Glomerular endothelial cell (primary cell): Measurements from ENCODE around the gene CMTM1. TPM values are rescaled to one million over a fixed set of nuclear protein-coding genes. Genes with fewer than 3 reads are reported as not detected.
"Not testable (repeated sequence)": the region's sequence is repeated elsewhere in the genome, so short reads cannot be mapped to it uniquely, and the experiment has no call there.

Experiments
- DNase-seq: peaks from one replicate; pipeline ENCODE4 v3.0.0-alpha.2; 2011; ENCODE audit warnings: low read depth, low spot score; ENCODE audit errors: extremely low read depth
- total RNA-seq: library from RNA; depleted of rRNA; stranded (reverse); fragments of >200 nt; gene quantifications from 2 replicates; pipeline ENCODE4 v1.2.3, GENCODE V29; 2015

The CMTM1 gene
- total RNA-seq, 1 donor from 2014 or later = 2.9 TPM

DNA sequence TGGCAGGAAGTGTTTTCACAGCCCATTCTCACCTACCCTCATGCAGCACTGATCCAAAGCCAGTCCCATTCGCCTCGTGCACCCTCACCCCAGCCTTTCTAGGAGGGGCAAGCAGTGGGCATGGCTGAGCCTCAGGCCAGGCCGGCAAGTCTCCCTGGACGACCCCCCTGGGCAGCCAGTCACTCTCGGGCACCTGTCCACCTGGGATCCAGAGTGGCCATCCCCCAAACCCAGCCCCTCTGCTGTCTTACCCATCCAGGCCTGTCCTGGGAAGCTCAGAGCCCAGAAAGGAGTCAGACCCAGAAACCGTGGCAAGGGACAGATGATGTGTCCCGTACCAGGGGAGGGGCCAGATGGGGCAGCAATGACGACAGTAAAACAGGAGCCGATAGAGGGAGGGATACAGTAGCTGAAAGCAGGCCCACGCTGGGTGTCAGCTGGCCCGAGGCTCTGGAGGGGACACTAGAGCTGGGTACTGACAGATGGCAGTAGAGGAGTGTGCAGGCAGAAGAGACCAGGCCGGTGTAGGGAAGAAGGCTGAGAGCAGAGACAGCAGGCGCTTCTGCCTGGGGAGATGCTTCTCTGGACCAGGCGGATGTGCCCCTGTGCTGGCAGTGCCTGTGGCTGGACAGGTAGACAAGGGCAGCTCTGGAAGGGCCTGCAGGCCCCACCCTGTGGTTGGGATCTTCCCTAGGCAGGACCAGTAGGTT lies 44.0 kb downstream of the CMTM1 start:
- DNase-seq = no peak

DNA sequence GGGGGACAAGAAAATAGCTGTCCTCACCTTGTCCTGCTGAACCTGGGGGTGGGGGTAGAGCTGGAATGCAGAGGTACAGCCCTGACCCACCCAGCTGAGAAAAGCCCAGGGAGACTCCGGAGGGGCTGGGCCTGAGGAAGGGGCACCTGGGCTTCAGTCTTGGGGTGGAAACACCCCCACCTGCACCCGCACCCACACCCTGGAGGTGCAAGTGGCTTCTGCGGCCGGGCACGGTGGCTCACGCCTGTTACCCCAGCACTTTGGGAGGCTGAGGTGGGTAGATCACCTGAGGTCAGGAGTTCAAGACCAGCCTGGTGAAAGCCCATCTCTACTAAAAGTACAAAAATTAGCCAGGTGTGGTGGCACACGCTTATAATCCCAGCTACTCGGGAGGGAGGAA lies 45.7 kb downstream of the CMTM1 start:
- not testable (repeated sequence) for DNase-seq

DNA sequence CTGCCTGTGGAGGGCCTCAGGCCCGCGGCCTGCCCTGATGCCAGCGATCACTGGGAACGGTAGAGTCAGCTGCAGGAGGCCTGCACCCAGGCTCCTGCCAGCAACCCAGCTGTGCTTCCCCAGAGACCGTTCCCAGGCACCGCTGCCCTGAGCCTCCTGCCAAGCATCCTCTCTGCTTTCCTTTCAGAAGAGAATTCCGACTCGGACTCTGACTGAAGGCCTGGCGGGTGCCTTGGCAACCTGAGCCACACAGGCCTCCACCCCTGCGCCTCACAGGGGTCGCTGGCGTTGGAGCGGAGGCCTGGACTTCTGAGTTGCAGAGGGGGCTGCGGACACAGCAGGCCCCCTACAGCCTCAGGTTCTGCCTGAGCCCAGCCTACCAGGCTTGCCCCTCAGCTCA lies 46.2 kb downstream of the CMTM1 start:
- DNase-seq = no peak

DNA sequence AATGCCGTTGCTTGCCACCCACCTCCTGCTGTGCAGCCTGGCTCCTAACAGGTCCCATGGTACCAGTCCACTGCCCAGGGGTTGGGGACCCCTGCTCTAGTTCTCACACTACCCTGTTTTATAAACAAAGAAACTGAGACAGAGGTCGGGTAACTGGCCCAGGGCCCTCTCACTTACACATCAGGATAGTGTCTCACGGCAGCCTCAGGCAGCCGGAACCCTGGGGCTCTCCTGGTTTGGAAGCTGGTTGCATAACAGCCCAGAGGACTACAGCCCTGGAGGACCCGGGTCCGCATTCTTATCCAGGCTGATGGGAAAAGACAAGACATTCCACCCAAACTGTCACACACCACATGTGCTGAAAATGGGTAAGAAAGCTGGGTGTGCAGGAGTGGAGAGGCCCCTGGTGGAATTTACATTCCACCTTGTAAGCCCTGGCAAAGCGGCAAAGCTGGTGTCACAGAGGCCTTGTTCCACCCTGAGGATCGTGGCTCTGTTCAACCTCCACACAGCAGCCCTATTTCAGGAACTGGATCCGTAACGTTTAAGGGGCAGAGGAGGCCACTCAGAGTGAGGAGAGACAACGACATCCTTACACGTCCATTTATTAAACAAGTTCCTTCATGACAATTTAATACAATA lies 48.0 kb downstream of the CMTM1 start:
- no peak for DNase-seq

DNA sequence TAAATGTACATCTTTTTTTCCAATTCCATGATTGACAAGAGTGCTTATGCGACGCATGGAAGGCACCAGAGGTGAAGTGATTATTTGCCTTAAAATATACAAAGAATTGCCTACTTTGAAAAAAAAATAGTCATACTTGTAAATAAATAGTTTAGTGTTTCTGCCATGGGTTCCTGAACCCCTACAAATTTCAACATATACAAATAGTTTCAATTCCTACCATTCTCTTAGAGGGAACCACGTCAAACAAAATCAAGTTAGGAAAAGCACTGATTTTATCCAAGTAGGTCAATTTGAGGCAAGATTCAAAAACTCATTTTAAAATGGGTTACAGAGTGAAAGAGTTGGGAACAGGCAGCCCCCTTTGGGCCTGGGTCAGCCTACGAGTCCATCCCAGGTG lies 49.9 kb downstream of the CMTM1 start:
- no peak for DNase-seq

DNA sequence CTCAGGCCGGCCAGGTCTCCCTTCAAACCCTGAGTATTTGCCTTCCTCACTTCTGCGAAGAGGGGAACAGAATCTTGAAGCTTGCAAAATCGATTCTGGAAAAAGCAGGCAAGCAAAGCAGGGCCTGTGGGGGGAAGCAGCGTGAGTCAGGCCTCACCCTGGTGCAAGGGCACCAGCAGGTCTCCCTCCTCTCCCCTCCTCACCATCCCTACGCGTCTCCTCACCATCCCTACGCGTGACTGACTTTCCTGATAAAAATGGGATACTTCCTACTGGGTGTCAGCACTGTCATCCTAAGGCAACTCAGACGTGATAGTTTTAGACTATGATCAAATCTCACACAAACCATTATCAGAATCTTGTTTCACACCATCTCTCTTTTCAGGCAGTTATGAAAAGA lies 50.4 kb downstream of the CMTM1 start:
- DNase-seq = no peak

DNA sequence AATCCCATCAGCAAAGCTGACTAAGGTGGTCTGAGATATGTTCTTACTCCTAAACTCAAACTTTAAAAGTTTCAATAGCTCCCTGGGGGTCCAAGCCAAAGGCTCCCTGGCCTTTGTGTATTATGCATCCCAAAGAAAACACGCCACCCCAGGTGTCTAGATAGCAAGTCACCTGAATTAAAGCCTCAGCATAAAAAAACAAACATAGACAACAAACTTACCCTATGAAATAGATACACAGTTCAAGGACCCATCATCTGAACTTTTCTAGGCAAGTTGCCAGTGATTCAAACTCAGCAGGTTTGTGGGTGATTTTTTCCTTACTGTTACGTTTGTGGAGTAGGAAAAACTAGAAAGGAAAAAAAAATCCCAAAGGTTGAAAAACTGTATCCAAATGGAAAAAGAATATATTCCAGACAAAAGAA lies 50.8 kb downstream of the CMTM1 start:
- no peak for DNase-seq

DNA sequence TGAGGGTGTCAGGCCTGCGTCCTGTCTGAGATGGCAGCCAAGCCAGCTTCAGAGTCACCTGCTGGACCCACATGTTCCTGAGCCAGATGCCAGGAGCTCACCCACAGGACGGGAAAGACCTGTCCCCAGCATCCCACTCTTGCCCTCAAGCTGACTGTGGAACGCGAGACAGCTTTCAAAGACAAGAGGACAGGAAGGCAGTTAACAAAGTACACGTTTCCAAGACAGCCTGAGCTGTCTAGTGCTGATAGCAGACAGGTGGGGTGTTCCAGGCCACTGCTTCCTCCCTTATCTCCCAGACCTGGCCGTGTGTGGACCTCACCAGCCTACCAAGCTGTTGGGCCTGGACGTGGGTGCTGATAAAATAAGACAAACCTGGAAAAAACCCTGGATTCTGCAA lies 51.5 kb downstream of the CMTM1 start:
- DNase-seq = no peak

DNA sequence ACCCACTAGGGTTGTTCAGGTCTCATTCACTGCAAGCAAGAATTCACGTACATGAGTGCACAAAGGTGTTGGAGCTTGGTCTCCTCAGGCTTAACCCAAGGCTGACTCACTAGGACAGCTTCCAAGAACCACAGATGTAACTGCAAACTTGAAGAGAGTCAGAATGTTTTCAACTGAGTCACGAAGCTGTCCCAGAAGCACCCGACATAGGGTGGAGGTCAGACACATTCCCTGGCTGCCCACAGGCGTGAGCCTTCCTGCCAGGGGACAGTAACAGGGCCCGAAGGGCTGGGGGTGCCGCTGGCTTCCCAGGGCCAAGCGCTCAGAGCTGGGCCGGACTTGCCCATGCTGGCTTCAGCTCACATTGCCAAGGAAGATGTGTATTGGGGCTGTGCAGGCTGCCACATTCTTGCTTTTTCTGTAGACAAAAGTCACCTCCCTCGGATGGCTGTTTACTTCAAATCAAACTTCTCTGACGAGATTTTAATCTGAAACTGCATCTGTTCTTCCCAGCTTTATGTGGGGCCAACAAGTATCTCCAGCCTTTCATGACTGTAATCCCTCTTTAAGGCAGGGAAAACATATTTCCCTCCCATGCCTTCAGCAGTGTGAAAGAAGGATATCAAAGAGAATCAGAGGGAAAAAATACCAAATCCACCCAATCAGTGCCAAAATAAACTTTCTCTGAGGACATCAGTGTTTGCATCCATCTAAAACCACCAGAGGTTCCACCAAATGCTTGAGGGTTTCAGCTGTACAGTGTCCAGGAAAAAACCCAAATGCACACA lies 52.5 kb downstream of the CMTM1 start:
- DNase-seq = peak; percentile 22

DNA sequence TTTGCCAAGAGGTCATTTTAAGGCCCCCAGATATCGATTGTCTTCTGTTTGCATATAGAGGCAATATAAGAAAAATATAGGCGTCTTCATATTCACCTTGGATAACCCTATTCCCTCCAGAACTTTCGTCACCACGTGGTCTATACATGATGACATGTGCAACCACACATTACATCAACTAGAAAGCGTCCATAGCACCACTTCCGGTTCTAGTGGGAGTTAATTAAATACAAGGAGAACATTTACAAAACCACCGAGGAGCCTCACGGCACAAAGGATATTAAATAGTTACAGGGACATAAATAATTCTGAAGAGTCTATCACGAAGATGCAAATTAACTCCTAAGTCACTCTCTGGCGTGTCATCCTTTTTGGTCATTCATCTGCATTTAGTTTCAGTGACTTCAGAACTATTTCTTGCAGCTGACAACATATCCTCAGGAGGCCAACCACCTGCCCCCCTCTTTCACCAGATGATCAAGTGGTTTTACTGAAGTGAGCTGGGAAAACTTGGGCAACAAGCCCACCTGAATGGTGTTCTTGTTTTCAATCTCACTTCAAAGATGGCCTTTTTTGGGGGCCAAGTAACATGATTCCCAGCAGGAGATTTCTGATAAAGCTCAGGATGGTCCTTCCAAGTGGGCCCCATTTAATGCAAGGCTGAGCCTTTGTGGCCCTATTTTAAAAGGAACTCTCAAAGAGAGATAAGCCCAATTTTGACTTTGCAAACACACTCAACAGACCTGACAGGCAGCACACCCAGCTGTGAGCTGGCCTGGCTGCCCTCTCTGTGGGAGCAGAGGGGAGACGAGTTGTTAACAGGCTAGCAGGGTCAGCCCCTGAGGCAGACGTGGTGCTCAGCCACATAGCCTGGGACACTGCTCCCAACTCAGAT lies 53.5 kb downstream of the CMTM1 start:
- no peak for DNase-seq

DNA sequence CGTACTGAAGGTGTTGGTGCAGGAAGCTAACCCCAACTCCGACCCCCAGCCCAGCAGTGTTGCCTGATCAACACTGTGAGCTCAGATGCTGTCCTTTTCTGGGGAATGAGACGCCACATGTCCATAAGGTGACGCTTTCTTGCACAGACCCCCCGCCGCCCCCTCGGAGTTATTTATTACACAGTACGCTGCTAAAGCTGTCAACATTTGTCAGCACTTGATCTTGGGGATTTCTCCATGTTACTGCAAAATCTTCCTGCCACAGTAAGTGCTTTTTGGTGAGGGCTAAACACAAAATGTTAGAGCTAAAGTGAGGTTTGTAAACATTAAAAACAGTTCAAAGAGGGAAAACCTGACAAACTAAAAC lies 54.2 kb downstream of the CMTM1 start:
- no peak for DNase-seq

DNA sequence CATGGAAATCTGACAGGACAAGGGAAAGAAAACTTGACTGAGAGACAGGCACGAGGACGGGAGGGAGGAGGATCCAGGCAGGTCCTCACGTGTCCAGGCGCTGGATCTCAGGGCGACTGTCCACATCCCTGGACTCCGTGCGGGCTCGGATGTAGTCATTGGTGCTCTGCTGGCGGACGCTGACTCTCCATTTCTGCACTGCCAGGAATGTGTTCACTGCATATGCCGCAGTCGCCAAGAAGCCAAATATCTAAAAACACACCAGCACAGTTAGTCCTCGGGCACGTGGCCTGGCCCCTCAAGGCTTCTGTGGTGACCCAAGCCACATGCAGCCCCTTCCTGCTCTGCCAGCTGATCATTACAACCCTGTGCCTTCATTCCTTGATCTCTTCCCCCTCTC lies 55.7 kb downstream of the CMTM1 start:
- DNase-seq = no peak

DNA sequence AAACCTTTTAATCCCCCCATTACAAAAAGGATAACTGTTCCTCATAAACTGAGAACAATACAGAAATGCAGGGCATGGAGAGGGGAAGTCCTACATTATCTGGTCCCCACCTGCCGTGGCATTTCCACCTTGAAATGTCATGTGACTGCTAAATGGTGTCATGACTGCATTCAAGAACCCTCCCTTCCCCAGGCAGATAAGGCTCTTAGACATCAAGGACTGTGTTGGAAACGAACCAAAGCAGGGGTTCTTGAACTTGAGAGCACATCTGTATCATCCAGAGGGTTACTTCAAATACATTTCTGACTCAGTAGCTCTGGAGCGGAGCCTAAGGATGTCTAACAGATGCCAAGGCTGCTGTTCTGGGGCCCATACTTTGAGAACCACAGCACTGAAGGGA lies 56.6 kb downstream of the CMTM1 start:
- no peak for DNase-seq

DNA sequence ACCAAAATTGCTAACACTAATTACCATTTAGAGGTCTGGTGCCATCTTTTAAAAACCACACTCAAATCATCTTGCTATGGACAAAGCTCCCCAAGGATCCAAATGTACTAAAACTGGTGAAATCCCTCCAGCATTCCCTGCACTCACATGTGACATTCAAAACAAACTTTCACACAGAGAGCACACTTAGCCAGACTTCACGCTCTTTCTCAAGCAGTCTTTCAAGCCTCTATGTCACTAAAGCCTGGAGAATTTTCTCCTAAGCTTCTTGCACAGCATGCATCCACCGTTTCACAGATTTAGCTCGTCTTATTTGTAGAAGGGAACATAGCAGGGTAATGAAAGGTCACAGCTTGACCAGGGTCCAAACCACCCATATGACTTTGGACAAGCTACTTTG lies 57.5 kb downstream of the CMTM1 start:
- DNase-seq = no peak

DNA sequence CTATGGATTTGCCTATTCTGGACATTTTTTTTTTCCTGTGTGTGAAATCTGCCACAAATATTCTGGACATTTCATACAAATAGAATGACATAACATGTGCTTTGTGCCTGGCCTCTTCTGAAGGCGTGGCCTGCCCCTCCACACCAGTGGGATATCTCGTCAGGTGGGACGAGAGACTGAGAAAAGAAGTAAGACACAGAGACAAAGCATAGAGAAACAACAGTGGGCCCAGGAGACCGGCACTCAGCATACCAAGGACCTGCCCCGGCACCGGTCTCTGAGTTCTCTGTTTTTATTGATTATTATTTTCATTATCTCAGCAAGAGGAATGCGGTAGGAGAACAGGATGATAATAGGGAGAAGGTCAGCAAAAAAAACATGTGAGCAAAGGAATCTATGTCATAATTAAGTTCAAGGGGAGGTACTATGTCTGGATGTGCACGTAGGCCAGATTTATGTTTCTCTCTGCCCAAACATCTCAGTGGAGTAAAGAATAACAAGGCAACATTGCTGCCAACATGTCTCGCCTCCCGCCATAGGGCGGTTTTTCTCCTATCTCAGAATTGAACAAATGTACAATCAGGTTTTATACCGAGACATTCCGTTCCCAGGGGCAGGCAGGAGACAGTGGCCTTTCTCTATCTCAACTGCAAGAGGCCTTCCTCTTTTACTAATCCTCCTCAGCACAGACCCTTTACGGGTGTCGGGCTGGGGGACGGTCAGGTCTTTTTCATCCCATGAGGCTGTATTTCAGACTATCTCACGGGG lies 61.6 kb downstream of the CMTM1 start:
- not testable (repeated sequence) for DNase-seq

Other genes with a start within 250 kb of the CMTM1 start
- gene CDH5, start 199.7 kb upstream of the CMTM1 start, total RNA-seq = 1,376 and 1,752 TPM in 2 replicates
- gene BEAN1, start 139.1 kb upstream of the CMTM1 start, total RNA-seq = 0.35 and 3.1 TPM in 2 replicates
- gene TK2, start 16.3 kb upstream of the CMTM1 start, total RNA-seq = 24.7 and 46.4 TPM in 2 replicates
- 73.5 and 85.1 TPM in 2 replicates for gene CKLF, start 13.9 kb upstream of the CMTM1 start, total RNA-seq
- gene CMTM2, start 13.0 kb downstream of the CMTM1 start, total RNA-seq = not detected in 2 replicates
- gene CMTM3, start 38.3 kb downstream of the CMTM1 start, total RNA-seq = 86.9 and 125 TPM in 2 replicates
- gene CMTM4, start 130.3 kb downstream of the CMTM1 start, total RNA-seq = 8.8 and 9.8 TPM in 2 replicates
- gene DYNC1LI2, start 185.2 kb downstream of the CMTM1 start, total RNA-seq = 98.3 and 147 TPM in 2 replicates
- gene TERB1, start 235.1 kb downstream of the CMTM1 start, total RNA-seq = not detected in 2 replicates